ENCODE data around the gene MRPS23. TPM values are rescaled to one million over a fixed set of nuclear protein-coding genes. Genes with fewer than 3 reads are reported as not detected.

The MRPS23 gene
- total RNA-seq, 3 donors from 2014 or later (not counting 1 experiment from before 2014, with no cell fraction given) = 12.8 to 17.3 (median 17.2) TPM

DNA sequence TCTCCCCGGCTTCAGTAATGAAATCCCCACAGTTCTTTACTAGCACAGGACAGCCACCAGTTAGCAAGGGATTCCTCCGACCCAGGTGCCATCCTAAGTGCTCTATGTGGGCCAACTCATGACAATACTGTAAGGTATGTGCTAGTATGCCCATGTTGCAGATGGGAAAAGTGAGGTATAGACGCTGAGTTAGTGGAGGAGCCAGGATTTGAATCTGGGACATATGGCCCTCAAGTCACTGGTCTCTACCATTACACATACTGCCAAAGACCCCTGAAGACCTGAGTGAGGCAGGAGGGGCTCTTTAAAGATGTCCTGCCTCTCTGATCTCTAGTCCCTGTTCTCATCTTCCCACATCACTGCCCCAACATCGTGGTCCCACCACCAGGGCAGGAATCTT lies 36.2 kb upstream of the MRPS23 start:
- no peak overlapping the region for H3K4me3 Mint-ChIP-seq
- DNase-seq (no peak), ATAC-seq (no peak)
- no peaks in the 10 kb centered on the region for H3K4me1 ChIP-seq (ENCODE audit: control insufficient read depth, insufficient read depth, low read length)
- intact Hi-C loops (cut with micrococcal nuclease) = no loop called here
- no peaks in the 10 kb centered on the region for H3K36me3 ChIP-seq (ENCODE audit: control insufficient read depth, insufficient read depth, low read length)
- TF ChIP-seq, protein P1, sequence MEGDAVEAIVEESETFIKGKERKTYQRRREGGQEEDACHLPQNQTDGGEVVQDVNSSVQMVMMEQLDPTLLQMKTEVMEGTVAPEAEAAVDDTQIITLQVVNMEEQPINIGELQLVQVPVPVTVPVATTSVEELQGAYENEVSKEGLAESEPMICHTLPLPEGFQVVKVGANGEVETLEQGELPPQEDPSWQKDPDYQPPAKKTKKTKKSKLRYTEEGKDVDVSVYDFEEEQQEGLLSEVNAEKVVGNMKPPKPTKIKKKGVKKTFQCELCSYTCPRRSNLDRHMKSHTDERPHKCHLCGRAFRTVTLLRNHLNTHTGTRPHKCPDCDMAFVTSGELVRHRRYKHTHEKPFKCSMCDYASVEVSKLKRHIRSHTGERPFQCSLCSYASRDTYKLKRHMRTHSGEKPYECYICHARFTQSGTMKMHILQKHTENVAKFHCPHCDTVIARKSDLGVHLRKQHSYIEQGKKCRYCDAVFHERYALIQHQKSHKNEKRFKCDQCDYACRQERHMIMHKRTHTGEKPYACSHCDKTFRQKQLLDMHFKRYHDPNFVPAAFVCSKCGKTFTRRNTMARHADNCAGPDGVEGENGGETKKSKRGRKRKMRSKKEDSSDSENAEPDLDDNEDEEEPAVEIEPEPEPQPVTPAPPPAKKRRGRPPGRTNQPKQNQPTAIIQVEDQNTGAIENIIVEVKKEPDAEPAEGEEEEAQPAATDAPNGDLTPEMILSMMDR (IDR thresholded peaks at IDR 0.05) = no peak
- H3K36me3 Mint-ChIP-seq = no peaks in the 10 kb centered on the region
- no peak overlapping the region for H3K4me3 ChIP-seq (ENCODE audit: low read length)
- no peak overlapping the region for H3K27ac Mint-ChIP-seq
- H3K9me3 Mint-ChIP-seq = no peaks in the 10 kb centered on the region
- H3K9me3 ChIP-seq (ENCODE audit: control insufficient read depth, insufficient read depth, low read length) = no peaks in the 10 kb centered on the region
- H3K27me3 Mint-ChIP-seq (ENCODE audit: low read depth in 2 of 2) = no peaks in the 10 kb centered on the region
- H3K27me3 ChIP-seq (ENCODE audit: control insufficient read depth, insufficient read depth, low read length) = no peaks in the 10 kb centered on the region
- H3K4me1 Mint-ChIP-seq = no peaks in the 10 kb centered on the region
- 95% methylated on average over 3 of the region's 4 CpGs for WGBS (ENCODE audit: insufficient coverage)
- no peak overlapping the region for H3K27ac ChIP-seq (ENCODE audit: low read length)

DNA sequence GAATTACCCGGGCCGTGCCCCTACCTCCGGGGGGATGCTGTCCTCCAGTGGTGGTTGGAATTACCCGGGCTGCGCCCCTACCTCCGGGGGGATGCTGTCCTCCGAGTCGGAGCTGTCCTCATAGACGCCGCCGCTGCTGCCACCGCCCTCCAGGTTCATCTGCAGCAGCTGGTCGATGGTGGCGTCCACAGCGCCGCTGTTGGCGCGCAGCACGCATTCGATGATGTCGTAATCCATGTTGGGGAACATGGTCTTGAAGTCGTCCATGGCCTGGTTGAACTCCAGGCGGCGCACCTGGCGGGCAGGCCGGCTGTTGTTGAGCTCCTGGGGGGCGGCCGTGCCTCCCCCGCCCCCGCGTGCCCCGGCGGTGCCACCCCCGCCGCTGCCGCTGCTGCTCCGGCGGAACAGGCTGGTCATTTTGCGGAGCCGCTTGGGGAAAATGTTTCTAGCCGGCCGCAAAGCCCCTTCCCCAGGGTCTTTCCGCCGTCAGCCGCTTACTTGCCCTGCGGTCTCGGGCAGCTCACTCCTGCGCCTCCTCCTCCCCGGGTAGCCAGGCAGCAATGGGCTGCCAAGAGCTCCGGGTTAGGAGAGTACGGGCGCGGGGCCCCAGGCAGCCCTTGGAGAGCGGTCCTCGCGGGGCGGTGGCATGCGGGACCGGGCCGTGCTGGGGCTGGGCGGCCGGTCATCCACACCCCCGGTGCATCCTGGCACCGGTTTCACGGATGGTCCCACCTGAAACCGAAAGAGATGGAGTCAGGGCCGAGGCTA lies 35.5 kb upstream of the MRPS23 start:
- no peaks in the 10 kb centered on the region for H3K9me3 Mint-ChIP-seq
- ATAC-seq (no peak), DNase-seq (no peak)
- H3K36me3 Mint-ChIP-seq = no peaks in the 10 kb centered on the region
- no peaks in the 10 kb centered on the region for H3K4me1 ChIP-seq (ENCODE audit: control insufficient read depth, insufficient read depth, low read length)
- no peak overlapping the region for H3K4me3 ChIP-seq (ENCODE audit: low read length)
- TF ChIP-seq, protein P1 (IDR thresholded peaks at IDR 0.05) = no peak
- H3K4me1 Mint-ChIP-seq = no peaks in the 10 kb centered on the region
- no peak overlapping the region for H3K4me3 Mint-ChIP-seq
- intact Hi-C loops (cut with micrococcal nuclease) = no loop called here
- H3K36me3 ChIP-seq (ENCODE audit: control insufficient read depth, insufficient read depth, low read length) = no peaks in the 10 kb centered on the region
- no peak overlapping the region for H3K27ac Mint-ChIP-seq
- H3K27ac ChIP-seq (ENCODE audit: low read length) = no peak overlapping the region
- 93% methylated on average over 67 of the region's 67 CpGs for WGBS (ENCODE audit: insufficient coverage)
- H3K27me3 Mint-ChIP-seq (ENCODE audit: low read depth in 2 of 2) = no peaks in the 10 kb centered on the region
- H3K9me3 ChIP-seq (ENCODE audit: control insufficient read depth, insufficient read depth, low read length) = no peaks in the 10 kb centered on the region
- H3K27me3 ChIP-seq (ENCODE audit: control insufficient read depth, insufficient read depth, low read length) = no peaks in the 10 kb centered on the region

DNA sequence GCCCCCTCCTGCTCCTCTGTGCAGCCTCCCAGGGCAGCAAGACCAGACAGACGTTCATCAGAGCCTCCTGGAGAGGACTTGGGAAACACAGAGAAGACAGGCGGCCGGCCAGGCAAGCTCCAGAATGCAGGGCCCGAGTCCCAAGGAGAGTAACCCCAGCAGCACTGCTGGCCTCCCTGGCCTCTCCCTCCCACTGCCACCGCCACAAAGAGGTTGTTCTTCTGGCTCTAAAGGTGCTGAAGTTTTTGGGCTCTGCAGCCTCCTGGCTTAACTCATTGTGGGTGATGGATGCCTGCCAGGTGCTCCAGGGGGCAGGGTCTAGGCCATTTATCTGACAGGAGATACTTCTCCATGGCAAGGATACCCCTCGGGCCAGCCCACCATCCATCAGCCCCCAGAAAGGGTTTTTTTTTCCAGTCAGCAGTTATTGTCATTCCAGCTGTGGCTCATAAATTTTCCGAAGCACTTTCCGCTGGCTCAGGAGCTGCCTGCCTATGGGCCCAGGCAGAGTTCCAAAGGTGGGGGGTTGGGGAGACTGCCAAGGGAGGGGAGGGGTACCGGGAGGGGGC lies 32.0 kb upstream of the MRPS23 start:
- H3K4me1 Mint-ChIP-seq = no peaks in the 10 kb centered on the region
- WGBS (ENCODE audit: insufficient coverage) = 75% methylated on average over 9 of the region's 9 CpGs
- Histone ChIP-seq H3K27ac (ENCODE audit: low read length) (no peak overlapping the region), H3K4me1 (ENCODE audit: control insufficient read depth, insufficient read depth, low read length) (no peaks in the 10 kb centered on the region), H3K9me3 (ENCODE audit: control insufficient read depth, insufficient read depth, low read length) (no peaks in the 10 kb centered on the region), H3K36me3 (ENCODE audit: control insufficient read depth, insufficient read depth, low read length) (no peaks in the 10 kb centered on the region), H3K4me3 (ENCODE audit: low read length) (no peak overlapping the region), H3K27me3 (ENCODE audit: control insufficient read depth, insufficient read depth, low read length) (no peaks in the 10 kb centered on the region)
- no peak overlapping the region for H3K27ac Mint-ChIP-seq
- DNase-seq = no peak
- no peak for ATAC-seq
- intact Hi-C loops (cut with micrococcal nuclease) = no loop called here
- no peak overlapping the region for H3K4me3 Mint-ChIP-seq
- H3K36me3 Mint-ChIP-seq = no peaks in the 10 kb centered on the region
- no peaks in the 10 kb centered on the region for H3K9me3 Mint-ChIP-seq
- TF ChIP-seq, protein P1 (IDR thresholded peaks at IDR 0.05) = no peak
- H3K27me3 Mint-ChIP-seq (ENCODE audit: low read depth in 2 of 2) = no peaks in the 10 kb centered on the region

Data from natural killer cell (primary cell).